Panc1 (cell line): ENCODE measurements around the gene CNTN1.

Experiments
- CTCF ChIP-seq: fragments of 450-650 bp; IDR thresholded peaks from 2 replicates; pipeline ENCODE4 v1.5.1; 2017; ENCODE audit warnings: mild to moderate bottlenecking
- POLR2AphosphoS5 ChIP-seq: IDR thresholded peaks from 2 replicates; pipeline ENCODE4 v1.6.1; 2012; ENCODE audit warnings: mild to moderate bottlenecking, low read depth, low read length, moderate library complexity

DNA sequence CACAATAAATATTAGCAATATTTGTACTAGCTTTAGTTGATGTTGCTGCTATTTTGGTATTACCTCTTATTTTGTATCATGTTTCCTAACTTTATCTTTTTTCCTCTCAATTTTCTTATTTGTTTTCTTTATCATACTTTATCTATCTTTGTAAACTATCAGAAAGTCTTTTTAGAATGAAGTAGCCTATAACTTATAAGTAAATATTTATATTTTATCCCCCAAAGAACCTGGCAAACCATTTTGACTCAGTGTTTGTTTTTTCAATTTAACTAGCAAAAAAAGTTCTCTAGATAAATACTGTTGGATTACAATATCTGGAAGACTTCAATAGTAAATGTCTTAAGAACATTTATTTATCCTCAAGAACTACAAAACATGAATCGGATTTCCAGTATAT, 360.2 kb downstream of the CNTN1 start:
- TF ChIP-seq CTCF (no peak), POLR2AphosphoS5 (no peak)
